K562 (cell line): ENCODE data around the gene ACSL5. TPM values are rescaled to one million over a fixed set of nuclear protein-coding genes. Genes with fewer than 3 reads are reported as not detected.

Experiments
- ATAC-seq: fragments of 200-7000 bp; cut with Tn5 transposase; 3 replicates; pipeline ENCODE4 v1.9.1; 2020; ENCODE audit warnings: moderate library complexity
- BruUV-seq: library from RNA; stranded (reverse); fragments of 400-500 nt; replicated peaks from 2 replicates; lab custom pipeline; 2021; lab: Mats Ljungman, UMichigan
- CTCF ChIA-PET: fragments of 300-600 bp; formaldehyde crosslinking; extraction: SDS; loops from one replicate; lab custom pipeline; 2021; ENCODE audit warnings: low intra/inter-chr PET ratio; lab: Yijun Ruan, JAX
- POLR2A ChIA-PET: fragments of 300-600, 350-650 bp; sonication (Branson Sonifier 250); formaldehyde crosslinking; extraction: SDS; loops from one replicate; lab custom pipeline; 2021; ENCODE audit warnings: antibody characterized with exemption, inconsistent platforms; lab: Yijun Ruan, JAX
- DNase-seq, 4 experiments: peaks; one replicate each; pipeline versions ENCODE4 v3.0.0 to v3.0.0-alpha.2; 2011 to 2018; ENCODE audit warnings: low spot score in 3 of 4, mixed read lengths in 3 of 4; ENCODE audit errors: extremely low read depth in 1 of 4
- FAIRE-seq: peaks from 2 replicates; lab custom pipeline; 2011; peaks lifted over from hg19 to GRCh38; lab: Jason Lieb, UNC
- H2AFZ ChIP-seq: 2 replicates; pipeline ENCODE4 v1.6.0; 2011; ENCODE audit warnings: low read depth, low read length, control low read depth, inconsistent platforms
- H3K27ac ChIP-seq: fragments of 200-600 bp; 3 replicates; pipeline ENCODE4 v1.8.0; 2011; ENCODE audit warnings: low read depth, mild to moderate bottlenecking, control low read depth, inconsistent platforms, low read length, moderate library complexity, mixed read lengths; ENCODE audit errors: extremely low read depth
- H3K27me3 ChIP-seq, 2 experiments: fragments of 300-600 bp in 1 of 2; 2 replicates in 1 of 2; 3 replicates in 1 of 2; pipeline versions ENCODE4 v1.6.0 to v1.8.0; 2011; ENCODE audit warnings: inconsistent platforms in 2 of 2, low read length in 2 of 2, mild to moderate bottlenecking in 1 of 2, mixed read lengths in 1 of 2, moderate library complexity in 1 of 2; ENCODE audit not compliant: control insufficient read depth in 2 of 2, insufficient read depth in 2 of 2
- H3K36me3 ChIP-seq: fragments of 300-600 bp; 3 replicates; pipeline ENCODE4 v1.8.0; 2011; ENCODE audit warnings: mild to moderate bottlenecking, low read length, inconsistent platforms; ENCODE audit not compliant: control insufficient read depth, insufficient read depth
- H3K4me1 ChIP-seq, 2 experiments: fragments of 200-600 bp in 1 of 2; replicated peaks in 1 of 2; 2 replicates in 1 of 2; 3 replicates in 1 of 2; pipeline versions ENCODE4 v1.5.1 to v1.8.0; 2011; ENCODE audit warnings: inconsistent platforms in 2 of 2, low read length in 2 of 2, mild to moderate bottlenecking in 1 of 2, mixed read lengths in 1 of 2, moderate library complexity in 1 of 2; ENCODE audit not compliant: control insufficient read depth in 2 of 2, insufficient read depth in 2 of 2
- H3K4me2 ChIP-seq: 2 replicates; pipeline ENCODE4 v1.6.1; 2011; ENCODE audit warnings: low read length, control low read depth, inconsistent platforms, mixed read lengths; ENCODE audit not compliant: insufficient read depth
- H3K4me3 ChIP-seq: fragments of 200-600 bp; sonication (generic), shearing (Covaris generic); 2 replicates; pipeline ENCODE4 v1.5.1; 2016; ENCODE audit warnings: control low read depth, inconsistent platforms
- H3K79me2 ChIP-seq: fragments of 200-600 bp; 3 replicates; pipeline ENCODE4 v1.8.0; 2011; ENCODE audit warnings: low read length, inconsistent platforms; ENCODE audit not compliant: control insufficient read depth, insufficient read depth
- H3K9ac ChIP-seq, 2 experiments: 2 replicates each; pipeline versions ENCODE4 v1.6.0 to v1.6.1; 2011; ENCODE audit warnings: low read depth in 2 of 2, low read length in 2 of 2, control low read depth in 1 of 2, inconsistent platforms in 1 of 2, mild to moderate bottlenecking in 1 of 2, mixed read lengths in 1 of 2; ENCODE audit not compliant: insufficient read depth in 1 of 2
- H3K9me1 ChIP-seq: one replicate; pipeline ENCODE4 v1.6.0; 2011; ENCODE audit warnings: inconsistent platforms, mild to moderate bottlenecking, low read length, moderate library complexity; ENCODE audit not compliant: control insufficient read depth, insufficient read depth
- H3K9me3 ChIP-seq: replicated peaks from 2 replicates; pipeline ENCODE4 v1.5.1; 2011; ENCODE audit warnings: low read depth, low read length, inconsistent platforms; ENCODE audit not compliant: control insufficient read depth, insufficient read depth
- H4K20me1 ChIP-seq: replicated peaks from 2 replicates; pipeline ENCODE4 v1.6.1; 2011; ENCODE audit warnings: low read length, inconsistent platforms, mixed read lengths; ENCODE audit not compliant: control insufficient read depth, insufficient read depth
- FOSL1 ChIP-seq: fragments of 200-800 bp; sonication (Bioruptor generic); conservative IDR thresholded peaks from 2 replicates; pipeline ENCODE4 v1.6.1; 2016; ENCODE audit warnings: missing genetic modification characterization, missing compliant biosample characterization
- IFI16 ChIP-seq: fragments of 250-450 bp; sonication (Bioruptor Pico); IDR thresholded peaks from 2 replicates; pipeline ENCODE4 v2.1.2; 2022; ENCODE audit warnings: mild to moderate bottlenecking, inconsistent platforms
- ILK ChIP-seq: fragments of 450-650 bp; IDR thresholded peaks from 2 replicates; pipeline ENCODE4 v1.6.1; 2016; ENCODE audit warnings: missing genetic modification characterization, low read depth, mild to moderate bottlenecking, missing compliant biosample characterization, moderate library complexity, borderline replicate concordance
- JUND ChIP-seq, 2 experiments: IDR thresholded peaks; 2 replicates in 1 of 2; 3 replicates in 1 of 2; pipeline ENCODE4 v1.6.1; 2011; ENCODE audit warnings: borderline replicate concordance in 2 of 2, low read depth in 2 of 2, low read length in 2 of 2, improper control_type of control experiment in 1 of 2, missing biosample characterization in 1 of 2, missing genetic modification characterization in 1 of 2, missing genetic modification reagents in 1 of 2
- KAT7 ChIP-seq: sonication (generic); formaldehyde crosslinking; IDR thresholded peaks from 2 replicates; pipeline ENCODE4 v1.8.0; 2022; ENCODE audit warnings: missing genetic modification reagents, mild to moderate bottlenecking, borderline replicate concordance
- PHF21A ChIP-seq: fragments of 450-650 bp; IDR thresholded peaks from 2 replicates; pipeline ENCODE4 v1.6.1; 2017; ENCODE audit warnings: low read depth, borderline replicate concordance
- WGBS: fragments of 100-300 bp; shearing (Covaris generic); methylation state at CpG from one replicate; pipeline ENCODE4 v1.1.6; 2016; ENCODE audit warnings: low coverage, mixed read lengths; ENCODE audit not compliant: insufficient coverage; ENCODE audit errors: missing lambda C conversion rate; 5-methylcytosine and 5-hydroxymethylcytosine counted together
- in situ Hi-C: fragments of 300-500 bp; cut with MboI; formaldehyde crosslinking; loops from 4 replicates; pipeline ENCODE4 v1.15.0; 2018; ENCODE audit warnings: inconsistent platforms, mixed read lengths
- intact Hi-C: fragments of 100-400 bp; cut with micrococcal nuclease; formaldehyde crosslinking; loops from 2 replicates; pipeline ENCODE4 v1.14.2; 2022
- polyA plus RNA-seq, 8 experiments: library from polyadenylated mRNA; depleted of rRNA in 4 of 8; stranded (reverse) in 5 of 8; unstranded in 3 of 8; fragments of >200 nt; fragmentation: Nextera tagmentation in 2 of 8; fragmentation: Illumina TruSeq in 1 of 8; extraction: Ambion mirVana in 2 of 8; extraction: Trizol in 1 of 8; gene quantifications; 2 replicates each; pipeline versions ENCODE4 v1.2.1 to v1.2.3, GENCODE V29; 2011 to 2014; ENCODE audit warnings: inconsistent platforms in 1 of 8, missing spikeins in 1 of 8
- total RNA-seq, 7 experiments: library from RNA; depleted of rRNA in 6 of 7; stranded (reverse); fragments of >200 nt in 6 of 7; fragmentation: Illumina TruSeq in 2 of 7; extraction: Trizol in 2 of 7; gene quantifications; 2 replicates each; pipeline versions ENCODE4 v1.2.1 to v1.2.3, GENCODE V29; 2011 to 2021; ENCODE audit warnings: low replicate concordance in 1 of 7
- TF ChIP-seq, protein P1 (sequence below), 2 experiments: fragments of 450-650 bp in 1 of 2; sonication (generic) in 1 of 2; formaldehyde crosslinking in 1 of 2; IDR thresholded peaks in 1 of 2; conservative IDR thresholded peaks in 1 of 2; 2 replicates each; pipeline versions ENCODE4 v1.6.1 to v1.8.1; 2016 to 2023; ENCODE audit warnings: mild to moderate bottlenecking in 2 of 2, moderate library complexity in 2 of 2, inconsistent platforms in 1 of 2, missing genetic modification reagents in 1 of 2

ACSL5 gene
- total and polyA plus RNA-seq, 9 of the 15 experiments (the other 6 are each of a cell fraction or from before 2014, with no cell fraction given) = 0.19 to 1.4 (median 0.55) TPM

DNA sequence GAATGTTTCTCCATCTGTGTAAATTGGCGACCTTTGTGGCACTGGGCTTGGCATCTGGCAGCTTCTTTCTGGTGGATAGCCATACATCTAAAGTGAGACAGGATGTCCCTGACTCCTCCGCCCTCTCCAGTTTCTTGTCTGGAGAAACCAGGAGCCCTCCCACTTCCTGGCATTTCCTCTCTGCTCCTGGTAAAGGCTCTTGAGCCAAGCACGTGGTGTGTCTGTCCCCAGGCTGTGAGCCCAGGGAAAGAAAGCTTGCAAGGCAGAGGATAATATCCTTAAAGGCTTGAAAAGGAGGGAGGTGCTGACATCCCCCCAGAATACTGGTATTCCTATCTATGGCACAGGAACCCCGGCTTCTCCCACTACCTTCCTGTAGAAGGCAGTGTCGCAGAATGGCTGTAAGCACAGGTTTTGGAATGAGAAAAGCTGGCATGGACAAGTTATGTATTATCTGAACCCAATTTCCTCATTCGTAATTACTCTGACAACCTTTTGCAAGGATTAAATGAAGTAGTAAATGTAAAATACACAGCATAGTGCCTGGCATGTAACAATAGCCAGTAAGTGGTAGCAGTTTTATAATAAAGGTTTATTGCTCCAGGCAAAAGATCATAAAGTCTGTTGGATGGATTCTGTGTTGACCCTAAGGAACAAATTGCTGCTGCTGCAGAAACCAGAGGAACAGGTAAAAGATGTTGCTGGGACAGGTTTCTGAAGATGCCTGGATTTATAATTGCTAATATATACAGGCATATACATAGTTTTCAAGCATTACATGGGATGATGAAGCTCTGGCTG, 11.8 kb upstream of the ACSL5 start:
- Histone ChIP-seq H3K4me2 (no peak overlapping the region), H3K27me3 (peaks cover 0 to 11% of the 10 kb centered on the region in 2 experiments; a peak in 3 of 5 replicates), H3K27ac (no peak overlapping the region), H3K4me1 (no peaks in the 10 kb centered on the region; a peak in 1 of 5 replicates), H4K20me1 (no peaks in the 10 kb centered on the region), H3K79me2 (no peaks in the 10 kb centered on the region), H3K9ac (no peak overlapping the region), H3K9me1 (no peaks in the 10 kb centered on the region), H3K36me3 (no peaks in the 10 kb centered on the region), H2AFZ (no peak overlapping the region; the same call in 1 of the 2 replicates), H3K9me3 (no peaks in the 10 kb centered on the region), H3K4me3 (no peak overlapping the region)
- DNase-seq (no peak), ATAC-seq (no peak), FAIRE-seq (no peak)
- TF ChIP-seq ILK = no peak
- intact Hi-C loops = no loop called here
- in situ Hi-C loops = no loop called here
- ChIA-PET CTCF (no interaction called here), POLR2A (interaction anchor here (0.6 to 1.3 kb wide), 3 partner anchors 11 to 21 kb away, joined by 3 to 4 read pairs (median 3); no protein-coding TSS in a partner anchor)
- 13% methylated on average over 5 of the region's 6 CpGs for WGBS
- BruUV-seq = no TSS peak

DNA sequence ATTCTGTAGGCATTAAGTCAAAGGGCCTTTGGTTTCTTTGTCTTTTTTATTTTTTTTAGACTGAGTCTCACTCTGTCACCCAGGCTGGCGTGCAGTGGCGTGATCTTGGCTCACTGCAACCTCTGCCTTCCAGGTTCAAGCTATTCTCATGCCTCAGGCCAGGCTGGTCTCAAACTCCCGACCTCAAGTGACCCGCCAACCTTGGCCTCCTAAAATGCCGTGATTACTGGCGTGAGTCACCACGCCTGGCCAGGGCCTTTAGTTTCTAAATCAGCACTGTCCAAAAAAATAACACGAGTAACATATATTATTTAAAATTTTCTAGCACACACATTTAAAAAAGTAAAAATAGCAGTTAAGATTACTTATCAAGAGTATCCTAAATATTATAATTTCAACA, 11.1 kb upstream of the ACSL5 start:
- no peak overlapping the region for H3K4me3 ChIP-seq
- intact Hi-C loops = no loop called here
- H3K4me2 ChIP-seq = no peak overlapping the region
- TF ChIP-seq, protein P1, sequence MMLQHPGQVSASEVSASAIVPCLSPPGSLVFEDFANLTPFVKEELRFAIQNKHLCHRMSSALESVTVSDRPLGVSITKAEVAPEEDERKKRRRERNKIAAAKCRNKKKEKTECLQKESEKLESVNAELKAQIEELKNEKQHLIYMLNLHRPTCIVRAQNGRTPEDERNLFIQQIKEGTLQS (IDR thresholded peaks at IDR 0.05) = peak; percentile 27; the same call in 1 of the 2 replicates
- TF ChIP-seq, protein P1 (CRISPR knock-in tag; conservative IDR thresholded peaks at IDR 0.05) = no peak
- TF ChIP-seq KAT7 (no peak), FOSL1 (tag) (0 out of 2 replicates have a peak, but pooled peaks have one; percentile 24), JUND (IDR thresholded peaks at IDR 0.05; ENCODE audit: borderline replicate concordance, low read depth, low read length) (peak; percentile 25; the same call in 1 of the 2 replicates), JUND (tag; IDR thresholded peaks at IDR 0.05; ENCODE audit: borderline replicate concordance, low read depth, low read length) (no peak), IFI16 (CRISPR knock-in tag) (no peak), PHF21A (no peak)
- no peak overlapping the region for H3K9ac ChIP-seq
- BruUV-seq = no TSS peak
- FAIRE-seq (no peak), ATAC-seq (no peak), DNase-seq (no peak)
- ChIA-PET POLR2A (interaction anchor here (0.8 to 1.3 kb wide), 2 partner anchors 12 to 20 kb away, joined by 3 to 4 read pairs; no protein-coding TSS in a partner anchor), CTCF (no interaction called here)
- no peaks in the 10 kb centered on the region for H3K9me3 ChIP-seq
- no peaks in the 10 kb centered on the region; a peak in 2 of 5 replicates for H3K4me1 ChIP-seq
- in situ Hi-C loops = no loop called here
- H3K27ac ChIP-seq = no peak overlapping the region
- no peaks in the 10 kb centered on the region for H3K79me2 ChIP-seq
- no peaks in the 10 kb centered on the region for H4K20me1 ChIP-seq
- H3K27me3 ChIP-seq = peaks cover 0 to 17% of the 10 kb centered on the region in 2 experiments; a peak in 3 of 5 replicates
- no peak overlapping the region for H2AFZ ChIP-seq
- no peaks in the 10 kb centered on the region for H3K36me3 ChIP-seq
- 21% methylated on average over 7 of the region's 8 CpGs for WGBS
- no peaks in the 10 kb centered on the region for H3K9me1 ChIP-seq
